Parathyroid adenoma (tissue), 2 donors: Measurements from ENCODE around the gene BTBD1.

Source experiments
- H2AFZ ChIP-seq: fragments of 300-600 bp; sonication (generic); one replicate; pipeline ENCODE4 v1.7.0; 2017; ENCODE audit warnings: antibody characterized with exemption, mild to moderate bottlenecking
- H3K27ac ChIP-seq: fragments of 300-600 bp; sonication (generic); one replicate; pipeline ENCODE4 v1.7.0; 2017
- H3K27me3 ChIP-seq: fragments of 300-600 bp; sonication (generic); one replicate; pipeline ENCODE4 v1.7.0; 2017; ENCODE audit warnings: low read length; ENCODE audit not compliant: control insufficient read depth, insufficient read depth
- H3K36me3 ChIP-seq: fragments of 300-600 bp; sonication (generic); one replicate; pipeline ENCODE4 v1.7.0; 2017; ENCODE audit warnings: low read length; ENCODE audit not compliant: control insufficient read depth, insufficient read depth
- H3K4me1 ChIP-seq: fragments of 300-600 bp; sonication (generic); one replicate; pipeline ENCODE4 v1.7.0; 2017; ENCODE audit warnings: control low read depth
- H3K4me2 ChIP-seq: fragments of 300-600 bp; sonication (generic); one replicate; pipeline ENCODE4 v1.7.0; 2017; ENCODE audit warnings: low read length
- H3K4me3 ChIP-seq: fragments of 300-600 bp; sonication (generic); one replicate; pipeline ENCODE4 v1.7.0; 2017; ENCODE audit warnings: low read depth, low read length
- H3K79me2 ChIP-seq: fragments of 300-600 bp; sonication (generic); one replicate; pipeline ENCODE4 v1.7.0; 2017; ENCODE audit warnings: control low read depth
- H3K9ac ChIP-seq: fragments of 300-600 bp; sonication (generic); one replicate; pipeline ENCODE4 v1.7.0; 2017; ENCODE audit warnings: mild to moderate bottlenecking
- H3K9me3 ChIP-seq: fragments of 300-600 bp; sonication (generic); one replicate; pipeline ENCODE4 v1.7.0; 2017; ENCODE audit warnings: low read length; ENCODE audit not compliant: control insufficient read depth
- CTCF ChIP-seq: fragments of 300-600 bp; sonication (generic); IDR thresholded peaks from one replicate; pipeline ENCODE4 v1.7.0; 2017; ENCODE audit warnings: antibody characterized with exemption, mild to moderate bottlenecking
- donor health status: primary hyperparathyroidism.

The BTBD1 gene

GRCh38 chr15:82966671-82967071, 100.4 kb downstream of the BTBD1 start:
- Histone ChIP-seq H3K27me3 (no peaks in the 10 kb centered on the region), H3K4me1 (no peaks in the 10 kb centered on the region), H2AFZ (no peak overlapping the region), H3K4me3 (no peak overlapping the region), H3K79me2 (no peaks in the 10 kb centered on the region), H3K4me2 (no peak overlapping the region), H3K27ac (no peak overlapping the region), H3K9ac (no peak overlapping the region), H3K9me3 (no peaks in the 10 kb centered on the region), H3K36me3 (no peaks in the 10 kb centered on the region)
- TF ChIP-seq CTCF = no peak
